Measurements from ENCODE around the gene RHOD. TPM values are rescaled to one million over a fixed set of nuclear protein-coding genes. Genes with fewer than 3 reads are reported as not detected.

RHOD gene
- total and polyA plus RNA-seq, 2 of the 8 experiments (the other 6 are each of a cell fraction or from before 2014, with no cell fraction given): 12.1 to 17.6 TPM

GRCh38 chr11:67058506-67058905, 1.9 kb downstream of the RHOD start:
- Histone ChIP-seq H3K9me3 (ENCODE audit: insufficient read depth in 2 of 2, low read depth in 1 of 2, low read length in 1 of 2) (no peaks in the 10 kb centered on the region), H3K4me1 (replicated peaks in 1 of 4; ENCODE audit: control insufficient read depth in 3 of 4, insufficient read depth in 4 of 4, low read length in 3 of 4) (peaks cover 4 to 25% (median 15%) of the 10 kb centered on the region in 4 experiments), H3K56ac (replicated peaks; ENCODE audit: insufficient read length, low read depth, low read length) (no peak overlapping the region), H3K4me2 (ENCODE audit: insufficient read depth in 1 of 2, low read depth in 2 of 2, low read length in 2 of 2) (no peak overlapping the region), H3K36me3 (ENCODE audit: control insufficient read depth in 2 of 4, insufficient read depth in 4 of 4, low read length in 3 of 4) (no peaks in the 10 kb centered on the region), H3K23me2 (ENCODE audit: low read depth, low read length) (peaks cover 6% of the 10 kb centered on the region; the same call in 1 of the 2 replicates), H3K23ac (ENCODE audit: insufficient read length) (no peak overlapping the region), H4K8ac (ENCODE audit: extremely low read depth, insufficient read depth, low read length) (no peak overlapping the region), H3K18ac (ENCODE audit: extremely low read depth, low read length) (no peak overlapping the region), H2BK12ac (ENCODE audit: low read depth, low read length) (no peak overlapping the region), H2AK5ac (ENCODE audit: low read depth, low read length) (0 out of 2 replicates have a peak overlapping the region, but pooled peaks have one; percentile 45), H4K91ac (replicated peaks; ENCODE audit: insufficient read length, low read length) (no peak overlapping the region), H2BK20ac (ENCODE audit: low read length) (no peak overlapping the region), H2BK15ac (ENCODE audit: low read length) (no peak overlapping the region), H3K79me2 (ENCODE audit: control insufficient read depth in 1 of 2, insufficient read depth in 2 of 2, low read length in 2 of 2) (no peaks in the 10 kb centered on the region), H2BK5ac (ENCODE audit: low read depth, low read length) (no peak overlapping the region), H3K4ac (replicated peaks; ENCODE audit: insufficient read length, low read depth, low read length) (no peak overlapping the region), H3K27ac (ENCODE audit: low read depth, low read length) (no peak overlapping the region), H3K4me3 (ENCODE audit: extremely low read depth in 1 of 4, insufficient read depth in 2 of 4, low read depth in 3 of 4, low read length in 4 of 4) (no peak overlapping the region), H3K9ac (replicated peaks in 1 of 4; ENCODE audit: extremely low read depth in 1 of 4, low read depth in 3 of 4, low read length in 3 of 4) (no peak overlapping the region), H4K5ac (ENCODE audit: insufficient read length, low read depth, low read length) (no peak overlapping the region), H2BK120ac (replicated peaks; ENCODE audit: low read depth, low read length) (no peak overlapping the region), H3K79me1 (ENCODE audit: low read depth, low read length) (no peaks in the 10 kb centered on the region), H2AFZ (ENCODE audit: low read length) (no peak overlapping the region), H3K27me3 (replicated peaks in 1 of 4; ENCODE audit: control insufficient read depth in 3 of 4, extremely low read depth in 1 of 4, insufficient read depth in 3 of 4, low read length in 3 of 4) (peaks cover 0 to 13% (median 6%) of the 10 kb centered on the region in 4 experiments; a peak in 5 of 7 replicates), H4K20me1 (replicated peaks in 1 of 2; ENCODE audit: control insufficient read depth in 1 of 2, insufficient read depth in 2 of 2, low read length in 2 of 2) (no peaks in the 10 kb centered on the region), H3K14ac (ENCODE audit: insufficient read length) (no peak overlapping the region)
- DNase-seq (ENCODE audit: low read depth in 1 of 2, low spot score in 2 of 2): no peak
- POLR2A ChIA-PET (ENCODE audit: partially characterized antibody): interaction anchor here (0.7 kb wide), 1 partner anchor 12 kb away, joined by 3 read pairs; no protein-coding TSS in a partner anchor
- no peak for FAIRE-seq
- 89% methylated on average over 8 of the region's 8 CpGs; no CpG with 5 or more reads in 1 of the 2 experiments for WGBS, 2 experiments (ENCODE audit: extremely low coverage in 1 of 2, insufficient coverage in 1 of 2, insufficient read length in 1 of 2, insufficient replicate concordance in 2 of 2, low coverage in 1 of 2, low lambda C conversion rate in 2 of 2, missing lambda C conversion rate in 1 of 2)
- CTCF ChIA-PET (ENCODE audit: partially characterized antibody): no interaction called here
- TF ChIP-seq GABPA (IDR thresholded peaks at IDR 0.05; ENCODE audit: borderline replicate concordance, insufficient read depth, low read length) (no peak), POU5F1 (IDR thresholded peaks at IDR 0.05; ENCODE audit: low read depth, low read length) (no peak), ASH2L (IDR thresholded peaks at IDR 0.05; ENCODE audit: low read length) (no peak), TEAD4 (IDR thresholded peaks at IDR 0.05; ENCODE audit: low read depth, low read length) (no peak), HDAC2 (IDR thresholded peaks at IDR 0.05; ENCODE audit: borderline replicate concordance in 1 of 2, low read depth in 2 of 2, low read length in 2 of 2) (no peak), JUN (IDR thresholded peaks at IDR 0.05; ENCODE audit: low read depth, low read length) (no peak), RAD21 (IDR thresholded peaks at IDR 0.05 in 1 of 2, conservative IDR thresholded peaks at IDR 0.05 in 1 of 2; ENCODE audit: low read depth in 2 of 2, low read length in 2 of 2) (no peak), SIX5 (IDR thresholded peaks at IDR 0.05; ENCODE audit: low read depth, low read length) (no peak)
- TF ChIP-seq, protein P1, sequence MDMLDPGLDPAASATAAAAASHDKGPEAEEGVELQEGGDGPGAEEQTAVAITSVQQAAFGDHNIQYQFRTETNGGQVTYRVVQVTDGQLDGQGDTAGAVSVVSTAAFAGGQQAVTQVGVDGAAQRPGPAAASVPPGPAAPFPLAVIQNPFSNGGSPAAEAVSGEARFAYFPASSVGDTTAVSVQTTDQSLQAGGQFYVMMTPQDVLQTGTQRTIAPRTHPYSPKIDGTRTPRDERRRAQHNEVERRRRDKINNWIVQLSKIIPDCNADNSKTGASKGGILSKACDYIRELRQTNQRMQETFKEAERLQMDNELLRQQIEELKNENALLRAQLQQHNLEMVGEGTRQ (IDR thresholded peaks at IDR 0.05; ENCODE audit: low read length): no peak
- TF ChIP-seq, protein P2, sequence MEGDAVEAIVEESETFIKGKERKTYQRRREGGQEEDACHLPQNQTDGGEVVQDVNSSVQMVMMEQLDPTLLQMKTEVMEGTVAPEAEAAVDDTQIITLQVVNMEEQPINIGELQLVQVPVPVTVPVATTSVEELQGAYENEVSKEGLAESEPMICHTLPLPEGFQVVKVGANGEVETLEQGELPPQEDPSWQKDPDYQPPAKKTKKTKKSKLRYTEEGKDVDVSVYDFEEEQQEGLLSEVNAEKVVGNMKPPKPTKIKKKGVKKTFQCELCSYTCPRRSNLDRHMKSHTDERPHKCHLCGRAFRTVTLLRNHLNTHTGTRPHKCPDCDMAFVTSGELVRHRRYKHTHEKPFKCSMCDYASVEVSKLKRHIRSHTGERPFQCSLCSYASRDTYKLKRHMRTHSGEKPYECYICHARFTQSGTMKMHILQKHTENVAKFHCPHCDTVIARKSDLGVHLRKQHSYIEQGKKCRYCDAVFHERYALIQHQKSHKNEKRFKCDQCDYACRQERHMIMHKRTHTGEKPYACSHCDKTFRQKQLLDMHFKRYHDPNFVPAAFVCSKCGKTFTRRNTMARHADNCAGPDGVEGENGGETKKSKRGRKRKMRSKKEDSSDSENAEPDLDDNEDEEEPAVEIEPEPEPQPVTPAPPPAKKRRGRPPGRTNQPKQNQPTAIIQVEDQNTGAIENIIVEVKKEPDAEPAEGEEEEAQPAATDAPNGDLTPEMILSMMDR (IDR thresholded peaks at IDR 0.05; ENCODE audit: control extremely low read depth in 1 of 3, insufficient read depth in 1 of 3, low read depth in 1 of 3, low read length in 3 of 3): no peak

All from H1 (cell line).